ENCODE data around the gene ADRA2C. TPM values are rescaled to one million over a fixed set of nuclear protein-coding genes. Genes with fewer than 3 reads are reported as not detected.

ADRA2C gene
- total and polyA plus RNA-seq, 9 of the 15 experiments (the other 6 are each of a cell fraction or from before 2014, with no cell fraction given): 0.06 to 0.58 (median 0.14) TPM; not detected in 2

DNA sequence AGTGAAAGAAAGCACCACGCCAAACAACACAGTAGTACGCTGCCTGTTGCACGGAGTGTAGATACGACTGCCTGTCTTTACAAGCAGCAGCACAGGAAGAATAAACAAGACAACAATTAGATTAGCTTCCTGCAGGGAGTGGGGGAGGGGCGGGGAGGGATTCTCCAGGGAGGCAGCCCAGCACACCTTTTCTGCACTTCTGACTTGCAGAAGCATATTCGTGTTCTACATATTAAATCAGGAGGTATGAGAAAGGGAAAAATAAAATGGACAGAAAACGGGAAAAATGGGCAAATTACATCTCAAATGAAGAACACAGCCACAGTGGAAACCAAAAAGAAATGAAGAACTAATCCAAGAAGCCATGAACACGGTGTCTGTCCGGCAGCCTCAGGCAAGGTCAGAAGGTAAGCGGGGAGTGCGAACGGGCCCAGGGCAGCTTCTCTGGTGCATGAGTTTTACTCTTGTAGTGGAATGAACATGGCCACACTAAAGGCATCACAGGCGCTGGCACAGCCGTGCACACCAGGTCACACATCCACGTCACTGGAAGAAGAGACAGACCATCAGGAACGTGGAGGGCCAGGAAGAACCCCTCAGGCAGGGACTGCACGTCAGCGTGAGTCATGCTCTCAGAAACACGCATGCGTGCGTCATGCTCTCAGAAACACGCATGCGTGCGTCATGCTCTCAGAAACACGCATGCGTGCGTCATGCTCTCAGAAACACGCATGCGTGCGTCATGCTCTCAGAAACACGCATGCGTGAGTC is 20.1 kb upstream of the ADRA2C start:
- Histone ChIP-seq H2AFZ (ENCODE audit: low read depth, low read length) (no peak overlapping the region), H3K36me3 (ENCODE audit: control insufficient read depth, insufficient read depth, low read length) (no peaks in the 10 kb centered on the region), H4K20me1 (replicated peaks; ENCODE audit: control insufficient read depth, insufficient read depth, low read length) (0 out of 2 replicates have a peak, but pooled peaks cover under 1% of the 10 kb centered on the region), H3K9me1 (ENCODE audit: control insufficient read depth, insufficient read depth, low read length) (no peaks in the 10 kb centered on the region), H3K27me3 (ENCODE audit: control insufficient read depth in 2 of 2, insufficient read depth in 2 of 2, low read length in 2 of 2) (peaks cover 12 to 54% of the 10 kb centered on the region in 2 experiments), H3K27ac (ENCODE audit: extremely low read depth, low read depth, low read length) (no peak overlapping the region), H3K79me2 (ENCODE audit: control insufficient read depth, insufficient read depth, low read length) (no peaks in the 10 kb centered on the region), H3K4me2 (ENCODE audit: insufficient read depth, low read length) (no peak overlapping the region), H3K4me1 (replicated peaks in 1 of 2; ENCODE audit: control insufficient read depth in 2 of 2, insufficient read depth in 2 of 2, low read length in 2 of 2) (no peaks in the 10 kb centered on the region), H3K4me3 (no peak overlapping the region), H3K9me3 (replicated peaks; ENCODE audit: control insufficient read depth, insufficient read depth, low read depth, low read length) (peaks cover 2% of the 10 kb centered on the region; the same call in 1 of the 2 replicates), H3K9ac (ENCODE audit: insufficient read depth in 1 of 2, low read depth in 2 of 2, low read length in 2 of 2) (no peak overlapping the region)
- in situ Hi-C loops (cut with MboI) (no loop called here), intact Hi-C loops (cut with micrococcal nuclease) (loop anchor here (5.0 kb wide), 1 partner anchor 131 kb away; no protein-coding TSS in a partner anchor)
- 21% methylated on average over 22 of the region's 32 CpGs for WGBS (ENCODE audit: insufficient coverage, low coverage, missing lambda C conversion rate)
- TF ChIP-seq CC2D1A (IDR thresholded peaks at IDR 0.05) (no peak), L3MBTL2 (IDR thresholded peaks at IDR 0.05) (no peak), ZNF830 (CRISPR knock-in tag; IDR thresholded peaks at IDR 0.05) (no peak), FOSL1 (tag; conservative IDR thresholded peaks at IDR 0.05) (peak; percentile 49), ZNF77 (CRISPR knock-in tag; IDR thresholded peaks at IDR 0.05) (no peak), NRF1 (conservative IDR thresholded peaks at IDR 0.05 in 1 of 2, IDR thresholded peaks at IDR 0.05 in 1 of 2) (peak; percentile 33 to 54; a peak in 3 of 4 replicates)
- no peak for DNase-seq (ENCODE audit: extremely low read depth in 1 of 4, low spot score in 3 of 4)
- CTCF ChIA-PET (ENCODE audit: low intra/inter-chr PET ratio): no interaction called here
- no peak for FAIRE-seq
- POLR2A ChIA-PET: interaction anchor here (0.7 kb wide), 1 partner anchor 1391 kb away, joined by 3 read pairs; no protein-coding TSS in a partner anchor
- no TSS peak for BruUV-seq (replicated peaks)
- no peak for ATAC-seq

All from K562 (cell line).